GOT3 (cell line): ENCODE results near the gene ARHGAP6.

Source experiments
- DNase-seq: peaks from one replicate; lab custom pipeline; 2025; ENCODE audit warnings: mixed read lengths; lab: John Stamatoyannopoulos, UW

The ARHGAP6 gene

DNA sequence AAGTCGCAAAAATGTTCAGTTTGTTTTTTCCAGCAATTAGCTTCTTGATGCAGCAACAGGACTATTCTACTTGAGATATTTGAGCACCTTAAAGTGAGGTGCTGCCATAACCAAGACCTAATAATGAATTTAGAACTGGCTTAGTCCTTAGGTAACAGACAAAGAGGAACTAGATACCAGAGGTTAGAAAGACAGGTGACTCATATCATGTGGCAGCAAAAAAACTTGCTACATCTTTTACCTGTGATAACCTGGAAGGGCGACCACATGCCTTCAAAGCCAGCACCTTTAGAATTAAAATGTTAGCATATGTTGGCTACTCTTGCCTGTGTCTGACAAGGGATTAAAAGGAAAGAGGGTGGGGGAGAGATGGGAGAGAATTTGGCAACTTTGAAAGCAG is 90.4 kb downstream of the ARHGAP6 start:
- DNase-seq: no peak

DNA sequence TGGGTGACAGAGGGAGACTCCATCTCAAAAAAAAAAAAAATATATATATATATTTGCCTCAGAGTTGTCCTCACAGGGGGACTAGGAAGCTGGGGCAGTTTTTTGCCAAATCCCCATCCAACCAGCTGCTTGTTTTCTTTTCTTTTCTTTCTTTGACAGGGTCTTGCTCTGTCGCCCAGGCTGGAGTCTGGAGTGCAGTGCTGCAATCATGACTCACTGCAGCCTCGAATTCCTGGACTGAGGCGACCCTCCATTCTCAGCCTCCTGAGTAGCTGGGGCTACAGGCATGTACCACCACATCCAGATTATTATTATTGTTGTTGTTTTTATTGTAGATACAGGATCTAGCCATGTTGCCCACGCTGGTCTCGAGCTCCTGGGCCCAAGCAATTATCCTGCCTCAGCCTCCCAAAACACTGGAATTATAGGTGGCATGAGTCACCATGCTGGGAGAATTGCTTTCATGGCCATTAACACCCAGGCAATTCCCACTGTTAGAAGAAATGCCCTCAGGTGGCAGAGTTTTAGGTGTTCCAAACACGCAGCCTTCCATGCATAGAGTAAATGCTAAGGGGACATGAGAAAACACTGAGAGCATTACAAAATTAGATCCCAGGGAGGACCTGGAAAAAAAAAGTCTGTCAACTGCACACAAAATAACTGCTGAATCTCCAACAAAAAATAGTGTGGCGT is 98.0 kb downstream of the ARHGAP6 start:
- DNase-seq: no peak

DNA sequence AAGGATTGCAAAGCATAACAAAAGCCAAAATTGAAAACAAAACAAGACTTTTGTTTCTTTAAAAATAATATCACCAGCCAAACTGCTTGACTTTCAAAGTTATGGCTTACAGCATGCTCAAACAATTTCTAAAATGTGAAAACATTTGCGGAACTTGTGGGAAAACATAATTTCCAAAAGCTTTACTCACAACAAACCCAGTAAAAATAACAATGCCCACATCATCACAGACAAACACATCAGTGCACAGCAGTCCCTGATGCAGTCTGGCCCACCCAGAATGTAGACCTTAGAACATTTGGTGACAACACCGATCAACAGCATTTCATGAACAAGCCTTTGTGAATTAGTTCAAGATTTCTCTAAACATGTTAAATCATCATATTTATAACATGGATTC is 98.9 kb downstream of the ARHGAP6 start:
- no peak for DNase-seq

DNA sequence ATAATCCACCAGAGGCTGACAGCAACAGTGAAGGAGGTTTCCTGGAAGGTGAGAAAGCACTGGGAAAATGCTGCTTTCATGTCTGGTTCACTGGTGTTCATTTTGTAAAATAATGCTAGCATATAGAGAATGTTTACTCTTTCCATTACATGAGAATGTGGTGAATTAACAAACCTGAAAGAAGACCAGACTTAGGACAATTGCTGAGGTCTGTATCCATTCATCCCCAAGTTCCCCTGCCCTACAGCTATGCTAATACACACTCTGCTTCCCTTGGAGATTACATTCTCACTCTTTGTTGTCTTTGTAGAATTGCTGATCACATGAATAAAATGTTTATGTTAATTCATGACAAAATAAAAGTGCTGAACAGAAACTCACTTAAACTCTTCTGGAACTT is 99.5 kb downstream of the ARHGAP6 start:
- DNase-seq: no peak

DNA sequence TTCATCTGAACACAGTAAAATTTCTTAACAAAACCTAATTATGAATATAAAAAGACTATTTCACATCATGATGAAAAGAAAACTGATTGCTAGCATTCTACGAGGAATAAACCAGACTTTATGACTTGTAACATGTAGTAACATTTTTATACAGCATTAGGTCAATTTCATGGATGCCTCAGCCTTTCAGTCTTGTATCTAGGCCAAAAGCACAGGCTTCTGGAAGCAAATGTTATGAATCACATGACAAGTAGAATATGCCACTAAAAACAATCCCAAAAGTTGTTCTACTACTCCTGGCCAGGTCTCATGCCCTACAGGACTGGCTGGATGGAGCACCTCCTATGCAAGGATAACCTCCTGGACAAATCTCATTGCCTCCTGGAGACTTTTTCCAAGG is 101.2 kb downstream of the ARHGAP6 start:
- DNase-seq: no peak

DNA sequence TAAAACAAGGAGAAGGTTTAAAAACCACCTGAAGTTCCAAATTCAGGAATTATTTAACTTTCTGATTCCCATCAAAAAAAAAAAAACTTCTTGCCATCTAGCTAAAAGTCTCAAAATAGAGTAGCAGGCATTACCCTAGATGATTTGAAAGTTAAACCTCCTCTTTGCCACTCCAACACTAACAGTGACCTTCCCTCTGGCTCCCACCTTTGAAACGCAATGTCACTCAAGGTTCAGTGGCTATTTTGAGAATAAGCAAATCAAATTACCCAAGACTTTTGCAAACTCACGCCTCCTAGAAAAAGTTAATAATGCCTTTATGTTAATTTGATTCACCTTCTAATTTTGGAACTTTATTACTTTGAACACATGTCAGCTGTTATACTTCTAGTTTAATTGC is 103.2 kb downstream of the ARHGAP6 start:
- DNase-seq: no peak

DNA sequence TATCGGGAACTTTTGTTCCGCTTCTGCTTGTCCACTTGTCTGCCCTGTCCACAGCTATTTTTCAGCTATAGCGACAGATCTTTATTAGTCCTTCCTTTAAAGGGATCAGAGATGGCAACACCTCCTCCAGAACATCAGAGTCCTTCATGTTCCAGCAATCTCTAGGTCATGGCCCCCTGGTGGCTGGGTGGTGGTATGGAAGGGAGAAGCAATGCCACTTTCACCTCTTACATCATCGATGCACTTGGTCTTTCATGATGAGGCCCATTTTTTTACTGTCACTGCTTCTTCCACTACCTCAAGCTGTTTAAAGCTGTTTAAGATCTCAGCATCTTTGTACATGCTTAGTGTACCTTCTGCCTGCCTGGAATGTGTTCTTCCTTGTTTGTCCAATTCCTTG is 106.7 kb downstream of the ARHGAP6 start:
- DNase-seq: no peak

DNA sequence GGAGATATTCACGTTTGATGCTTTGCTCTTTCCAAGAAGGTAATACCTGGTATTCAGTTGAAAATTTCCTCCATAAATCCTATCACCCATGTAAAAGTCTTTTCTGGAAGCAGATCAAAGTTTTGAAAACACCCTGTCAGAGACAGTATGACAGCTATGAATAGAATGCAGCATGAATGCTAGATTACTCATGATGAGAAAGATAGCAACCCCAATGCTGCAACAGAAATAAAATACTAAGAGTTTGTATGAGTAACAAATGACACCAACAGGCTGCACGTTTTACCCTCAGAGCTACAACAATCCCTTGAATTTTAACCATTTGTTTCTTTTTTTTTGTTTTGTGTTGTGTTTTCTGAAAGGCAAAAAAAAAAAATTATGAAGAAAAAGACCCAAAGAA is 108.6 kb downstream of the ARHGAP6 start:
- DNase-seq: no peak

DNA sequence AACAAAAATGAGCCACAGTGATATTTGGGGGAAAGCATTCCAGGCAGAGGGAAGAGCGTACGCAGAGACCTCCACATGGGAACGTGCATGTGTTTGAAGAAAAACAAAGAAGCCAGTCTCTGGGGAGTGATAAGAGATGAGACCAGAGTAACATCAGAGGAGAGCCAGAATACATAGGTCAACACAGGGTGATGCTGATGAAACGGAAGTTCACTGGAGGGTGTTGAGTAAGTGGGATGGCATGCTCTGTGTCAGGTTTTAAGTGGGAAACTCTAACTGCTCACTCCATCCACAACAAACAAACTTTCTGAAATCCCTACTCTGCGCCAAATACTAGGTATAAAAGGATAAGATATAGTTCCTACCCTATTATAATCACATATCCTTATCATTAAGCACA is 110.0 kb downstream of the ARHGAP6 start:
- no peak for DNase-seq

DNA sequence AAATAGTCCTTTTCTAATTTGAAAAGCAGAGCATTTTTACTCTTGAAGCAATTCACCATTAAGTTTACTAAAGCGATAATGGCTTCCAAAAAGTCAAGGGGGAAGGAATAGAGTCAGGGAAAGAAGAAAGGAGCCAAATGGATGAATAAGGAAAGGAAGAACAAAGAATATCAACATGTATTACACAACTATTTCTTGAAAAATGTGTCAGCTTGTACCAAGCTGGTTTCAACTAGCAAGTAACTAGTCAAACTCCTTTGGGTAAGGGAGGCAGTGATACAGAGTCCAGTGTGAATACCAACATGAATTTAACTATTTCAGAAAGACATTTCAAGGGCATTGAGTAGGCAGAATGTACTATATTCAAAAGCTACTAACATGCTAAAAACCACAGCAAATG is 112.1 kb downstream of the ARHGAP6 start:
- no peak for DNase-seq

DNA sequence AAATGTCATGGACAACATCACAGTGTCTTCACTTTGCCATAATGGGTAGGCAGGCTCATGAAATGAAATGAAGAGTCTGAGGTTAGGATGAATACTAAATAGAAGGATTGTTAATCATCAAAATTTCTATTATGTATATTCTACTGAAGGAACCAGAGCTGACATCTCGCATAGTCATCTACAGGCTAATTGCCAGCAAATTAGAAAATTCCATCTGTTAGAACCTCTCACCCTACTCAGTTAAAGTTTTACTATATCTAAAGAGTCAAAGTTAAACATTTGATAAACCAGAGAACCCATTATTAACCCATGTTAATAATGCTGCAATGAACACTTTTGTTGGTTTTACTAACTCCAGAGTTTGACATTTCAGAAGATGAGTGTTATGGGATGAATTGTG is 114.6 kb downstream of the ARHGAP6 start:
- DNase-seq: no peak

DNA sequence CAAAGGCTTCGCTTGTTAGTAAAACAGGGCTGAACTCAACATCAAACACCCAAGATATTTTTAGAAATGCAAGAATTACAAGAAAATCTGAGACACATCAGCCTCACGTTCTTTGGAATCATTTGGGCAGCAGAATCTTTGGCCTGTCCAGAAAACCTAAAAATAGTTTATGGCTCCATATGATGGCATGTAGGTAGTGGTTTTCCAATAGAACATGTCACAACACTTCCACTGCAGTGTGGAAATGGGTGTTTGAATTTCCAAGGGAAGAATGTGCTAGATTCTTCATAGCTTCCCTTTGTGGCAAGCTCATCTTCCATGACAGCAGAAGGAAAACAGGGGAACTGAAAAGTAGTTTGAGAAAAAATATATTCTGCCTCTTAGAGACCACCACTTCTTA is 118.8 kb downstream of the ARHGAP6 start:
- DNase-seq: no peak

DNA sequence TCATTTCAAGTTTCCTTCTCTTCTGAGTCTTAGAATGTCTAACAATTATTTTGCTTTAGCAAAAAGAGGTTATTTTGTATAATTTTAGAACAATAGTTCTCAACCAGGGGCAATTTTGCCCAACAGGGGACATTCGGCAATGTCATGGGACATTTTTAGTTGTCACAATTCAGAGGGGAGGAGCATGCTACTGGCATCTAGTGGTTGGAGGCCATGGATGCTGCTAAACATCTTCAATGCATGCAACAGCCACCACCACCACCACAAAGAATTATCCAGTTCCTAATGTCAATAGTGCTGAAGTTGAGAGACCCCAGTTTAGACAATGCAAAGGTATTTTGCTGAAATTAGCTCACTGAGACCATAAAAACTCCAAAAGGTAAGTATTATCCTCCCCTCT is 122.5 kb downstream of the ARHGAP6 start:
- DNase-seq: no peak

DNA sequence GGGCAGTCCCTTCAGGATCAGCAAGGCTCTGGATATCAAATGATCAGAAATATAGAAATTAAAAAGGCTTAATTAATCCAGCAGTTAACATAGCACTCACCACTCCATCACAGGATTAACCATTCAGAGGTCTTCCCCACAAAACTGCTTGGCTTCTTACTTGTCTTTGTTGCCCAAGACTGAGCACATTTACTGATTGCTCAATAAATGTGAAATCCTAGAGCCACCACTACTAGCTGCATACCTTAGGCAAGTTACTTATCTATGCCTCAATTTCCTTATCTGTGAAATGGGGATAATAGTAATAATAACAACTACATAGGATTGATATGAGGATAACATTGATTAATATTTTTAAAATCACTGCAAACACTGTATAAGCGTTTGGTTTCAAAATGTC is 124.2 kb downstream of the ARHGAP6 start:
- DNase-seq: no peak

DNA sequence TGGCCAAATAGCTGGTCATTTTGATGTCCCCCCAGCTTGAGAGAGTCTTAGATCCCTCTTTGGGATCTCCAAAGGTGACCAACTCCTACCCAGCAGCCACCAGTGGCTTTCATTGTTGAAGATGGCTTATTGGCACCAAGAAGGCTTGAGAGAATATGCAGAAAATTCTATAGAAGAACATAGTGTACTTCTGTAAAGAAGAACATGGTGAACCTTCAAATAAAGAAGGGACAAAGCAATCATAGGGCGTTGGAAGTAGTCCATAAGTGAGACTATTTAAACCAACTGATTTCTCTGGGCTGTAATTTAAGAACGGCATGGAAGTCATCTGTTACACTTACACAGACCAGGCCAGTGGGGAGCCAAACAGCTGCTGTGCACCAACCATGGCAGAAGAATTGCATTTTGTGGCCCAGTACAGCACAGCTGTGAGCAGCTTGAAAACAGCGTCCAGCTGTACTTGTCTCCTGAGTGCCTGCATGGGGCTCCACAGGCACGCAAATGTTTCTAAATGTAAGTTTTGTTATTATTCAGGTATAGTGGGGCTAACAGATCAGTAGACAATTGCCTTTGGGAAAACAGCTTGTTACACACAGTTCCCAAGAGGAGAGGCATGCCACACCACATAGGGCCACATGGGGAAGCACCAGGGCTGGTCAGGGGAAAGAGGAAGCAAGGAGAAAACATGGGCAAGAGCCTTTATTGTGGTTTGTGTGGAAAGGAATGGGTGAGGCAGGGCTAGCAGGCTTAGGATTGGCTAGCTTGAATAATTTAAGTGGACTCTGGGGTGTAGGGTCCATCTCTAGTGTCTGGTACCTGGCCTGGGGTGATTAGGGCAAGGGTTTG is 125.0 kb downstream of the ARHGAP6 start:
- DNase-seq: no peak

DNA sequence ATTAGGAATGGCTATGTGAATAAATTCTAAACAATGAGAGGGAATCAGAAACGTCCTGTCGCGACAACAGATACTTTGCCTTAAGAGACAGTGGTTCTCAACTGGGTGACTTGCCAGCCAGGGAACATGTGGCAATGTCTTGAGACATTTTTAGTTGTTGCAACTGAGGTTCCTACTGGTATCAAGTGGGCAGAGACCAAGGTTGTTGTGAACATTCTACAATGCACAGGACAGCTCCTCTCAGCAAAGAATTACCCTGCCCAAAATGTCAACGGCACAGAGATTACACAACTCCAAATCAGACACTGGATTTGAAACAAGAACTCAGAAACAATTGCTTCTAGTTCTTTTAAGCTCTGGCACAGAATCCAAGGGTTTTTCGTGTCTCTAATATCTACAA is 128.6 kb downstream of the ARHGAP6 start:
- no peak for DNase-seq

DNA sequence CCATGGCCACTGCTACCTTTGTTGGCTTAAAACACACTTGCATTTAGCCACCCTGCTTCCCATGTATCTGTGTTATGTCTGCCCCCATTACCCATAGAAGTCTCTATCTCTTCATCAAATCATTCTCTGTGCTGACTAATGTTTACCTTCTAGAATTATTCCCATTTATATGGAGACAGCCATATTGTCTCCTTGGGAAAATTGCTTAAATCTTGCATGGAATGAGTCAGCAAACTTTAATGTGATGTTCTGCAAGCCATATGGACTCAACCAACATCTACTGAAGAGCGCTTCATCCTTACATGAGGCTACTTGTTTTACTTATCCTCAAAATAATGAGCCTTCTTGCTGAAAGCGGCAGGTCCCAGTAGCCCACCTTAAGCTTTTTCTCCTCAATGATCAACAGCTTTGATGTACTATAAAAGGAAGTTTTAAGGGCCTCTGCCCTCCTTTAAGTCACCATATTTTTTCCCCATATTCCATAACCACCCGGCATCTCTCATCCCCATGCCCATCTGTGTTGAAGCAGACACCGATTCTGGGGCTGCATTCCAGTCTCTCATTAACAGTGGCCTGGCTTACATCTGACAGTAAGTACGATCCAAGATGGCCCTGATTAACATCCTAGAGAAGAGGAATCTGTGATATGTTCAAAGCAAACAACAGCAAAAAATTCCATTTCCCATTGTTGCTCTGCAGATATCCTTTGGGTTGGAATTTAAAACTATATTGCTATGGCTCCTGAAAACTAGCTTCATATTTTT is 130.4 kb downstream of the ARHGAP6 start:
- DNase-seq: no peak

DNA sequence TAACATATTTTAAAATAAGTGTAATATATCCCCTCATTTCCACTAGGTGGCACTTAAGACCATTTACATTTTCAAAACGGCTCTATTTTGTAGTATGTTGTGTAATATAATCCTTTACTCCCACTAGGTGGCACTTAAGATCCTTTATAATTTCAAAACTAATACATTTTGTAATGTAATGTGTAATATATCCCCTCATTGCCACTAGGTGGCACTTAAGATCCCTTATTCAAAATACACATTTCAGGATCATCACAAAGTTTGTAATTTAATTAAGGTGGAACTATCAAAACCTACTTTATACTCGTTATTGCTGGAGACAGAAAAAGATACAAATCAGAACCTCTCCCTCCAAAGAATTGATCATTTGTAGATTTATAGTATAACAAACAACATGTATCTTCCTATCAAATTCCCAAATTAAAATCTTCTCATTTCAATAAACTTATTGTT is 132.5 kb downstream of the ARHGAP6 start:
- no peak for DNase-seq

DNA sequence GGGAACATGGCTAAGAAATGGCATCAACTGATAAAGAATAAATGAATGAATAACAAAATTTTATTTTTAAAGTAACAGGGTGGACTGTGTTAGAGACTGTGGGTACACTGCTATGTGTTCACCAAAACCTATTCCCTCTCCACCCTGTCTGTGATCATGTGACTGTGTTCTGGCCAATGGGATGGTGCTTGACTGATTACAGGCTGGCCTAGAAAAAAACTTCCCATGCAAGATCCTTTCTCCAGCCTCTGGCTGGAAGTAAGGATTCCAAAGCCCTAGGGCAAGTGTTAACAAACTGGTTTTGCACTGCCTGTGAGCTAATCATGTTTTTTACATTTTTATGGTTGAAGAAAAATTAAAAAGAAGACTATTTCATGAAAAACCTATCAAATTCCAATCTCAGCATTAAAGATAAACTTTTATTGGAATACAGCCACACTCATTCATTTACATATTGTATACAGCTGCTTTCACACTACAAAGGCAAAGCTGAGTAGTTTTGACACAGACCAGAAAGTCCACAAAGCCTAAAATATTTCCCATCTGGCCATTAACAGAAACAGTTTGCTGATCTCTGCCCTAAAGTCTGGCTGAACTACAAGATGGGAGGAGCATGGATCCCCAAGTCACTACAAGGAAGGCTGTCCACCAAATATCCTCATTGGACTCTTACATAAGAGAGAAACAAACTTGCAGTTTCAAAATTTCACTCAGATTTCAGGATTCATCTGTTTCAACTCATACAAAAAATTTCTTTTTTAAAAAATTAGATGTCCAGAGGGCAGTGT is 133.2 kb downstream of the ARHGAP6 start:
- DNase-seq: no peak

DNA sequence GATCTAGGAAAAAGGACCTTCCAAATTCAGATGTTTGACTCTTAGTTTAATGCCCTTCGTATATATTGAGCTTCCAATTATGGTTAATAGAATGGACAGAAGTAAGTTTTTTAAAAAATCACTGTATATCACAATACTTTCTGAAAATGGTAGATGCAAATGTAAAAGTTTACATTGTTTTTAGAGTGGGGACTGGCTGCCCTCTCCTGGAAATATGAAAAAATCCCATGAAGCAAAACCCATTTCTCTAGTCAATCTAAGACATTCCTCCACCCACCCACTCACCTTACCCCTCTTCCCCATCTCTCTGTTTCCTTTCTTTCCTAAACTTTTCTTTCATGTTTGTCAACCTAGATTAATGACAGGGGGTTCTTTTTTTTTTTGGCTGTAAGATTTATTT is 134.5 kb downstream of the ARHGAP6 start:
- no peak for DNase-seq

DNA sequence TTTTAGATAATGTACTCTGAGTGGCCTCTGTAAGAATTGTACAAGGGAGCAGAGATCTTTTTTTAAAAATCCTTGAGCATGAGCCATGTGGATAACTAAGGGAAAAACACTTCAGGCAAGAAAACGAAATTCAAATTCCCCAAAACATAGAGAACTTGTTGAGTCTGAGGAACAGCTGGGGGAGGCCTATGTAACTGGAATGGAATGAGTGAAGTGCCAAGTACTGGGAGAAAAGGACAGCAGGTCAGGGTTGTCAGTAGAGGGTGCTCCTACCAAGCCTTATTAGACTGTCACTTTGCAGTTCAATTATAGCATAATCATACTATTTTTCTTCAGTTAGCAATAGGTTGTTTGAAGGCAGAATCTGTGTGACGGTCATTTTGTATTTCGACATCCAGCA is 135.1 kb downstream of the ARHGAP6 start:
- no peak for DNase-seq

DNA sequence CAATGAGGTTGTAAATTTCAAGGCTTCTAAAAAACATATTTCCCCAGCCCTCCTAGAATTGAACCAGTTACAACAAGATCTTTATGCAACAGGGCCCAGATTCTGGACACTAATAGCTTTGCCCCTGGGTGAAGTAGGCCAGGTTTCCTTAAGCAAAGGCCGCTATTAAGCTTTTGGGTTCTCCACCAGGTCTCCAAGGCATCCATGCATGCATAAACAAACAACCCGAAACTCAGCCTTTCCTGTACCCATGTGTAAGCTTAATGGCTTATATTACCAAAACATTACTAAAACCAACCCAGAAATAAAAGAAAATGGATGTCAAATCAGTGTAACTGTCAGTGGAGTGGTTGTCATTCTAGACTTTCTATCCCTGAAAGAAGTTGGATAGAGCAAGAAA is 137.1 kb downstream of the ARHGAP6 start:
- DNase-seq: no peak
